Measurements from ENCODE around the gene CIZ1. TPM values are rescaled to one million over a fixed set of nuclear protein-coding genes. Genes with fewer than 3 reads are reported as not detected.

Gene CIZ1
- total and polyA plus RNA-seq, 10 of the 15 experiments (the other 5 are each of a cell fraction or from before 2014, with no cell fraction given), result 1.8 to 91.6 (median 35.4) TPM

DNA sequence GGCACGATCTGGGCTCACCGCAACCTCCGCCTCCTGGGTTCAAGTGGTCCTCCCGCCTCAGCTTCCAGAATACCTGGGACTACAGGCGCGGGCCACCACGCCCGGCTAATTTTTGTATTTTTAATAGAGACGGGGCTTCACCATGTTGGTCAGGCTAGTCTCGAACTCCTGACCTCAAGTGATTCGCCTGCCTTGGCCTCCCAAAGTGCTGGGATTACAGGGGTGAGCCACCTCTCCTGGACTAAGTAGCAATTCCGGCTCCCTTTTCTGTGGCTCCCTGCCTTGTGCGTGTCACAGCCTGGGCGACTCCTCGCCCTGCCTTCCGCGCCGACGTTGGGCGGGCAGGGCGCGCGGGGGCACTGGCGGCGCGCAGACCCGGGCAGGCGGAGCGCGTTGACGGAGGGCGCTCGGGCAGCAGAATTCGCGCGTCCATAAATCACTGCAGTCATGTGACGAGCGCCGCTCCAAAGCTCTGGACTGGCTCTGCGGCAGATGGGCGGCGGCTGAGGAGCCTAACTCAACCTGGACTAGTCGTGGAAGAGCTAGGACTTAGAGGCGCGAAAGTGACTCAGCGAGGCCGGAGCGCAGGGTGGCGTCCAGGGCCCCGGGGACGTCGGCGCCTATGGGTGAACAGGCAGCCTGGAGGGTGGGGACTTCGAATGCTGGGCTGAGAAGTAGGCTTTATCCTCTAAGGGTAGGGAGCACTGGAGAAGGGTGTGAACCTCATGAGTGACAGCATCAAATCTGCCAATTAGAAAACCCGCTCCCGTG lies 1.4 kb upstream of the CIZ1 start:
- H3K9me3 ChIP-seq (replicated peaks; ENCODE audit: control insufficient read depth, insufficient read depth, low read length), result no peaks in the 10 kb centered on the region
- no peak overlapping the region for H2AFZ ChIP-seq (ENCODE audit: control insufficient read depth, low read depth, low read length)
- in situ Hi-C loops (cut with MboI) (no loop called here), intact Hi-C loops (cut with micrococcal nuclease; ENCODE audit: unreplicated experiment) (no loop called here)
- H3K27me3 ChIP-seq (replicated peaks in 1 of 2; ENCODE audit: control insufficient read depth in 2 of 2, insufficient read depth in 2 of 2, low read length in 1 of 2), result no peaks in the 10 kb centered on the region
- H3K4me1 ChIP-seq (ENCODE audit: control insufficient read depth, insufficient read depth, low read length), result peaks cover 8% of the 10 kb centered on the region
- H3K27ac ChIP-seq (ENCODE audit: control insufficient read depth, insufficient read depth), result no peak overlapping the region
- no peak overlapping the region for H3K4me3 ChIP-seq
- CTCF ChIA-PET, result no interaction called here
- no peak overlapping the region for H3K9ac ChIP-seq (ENCODE audit: control insufficient read depth, insufficient read depth, low read length)
- SMC1A ChIA-PET (ENCODE audit: uncharacterized antibody, unreplicated experiment), result no interaction called here
- POLR2A ChIA-PET, result interaction anchor here (0.6 kb wide), 1 partner anchor 100 kb away, joined by 3 read pairs; no protein-coding TSS in a partner anchor
- FAIRE-seq (no peak), DNase-seq (ENCODE audit: low read depth, low spot score) (no peak), ATAC-seq (no peak)
- 89% methylated on average over 40 of the region's 56 CpGs for WGBS (ENCODE audit: insufficient coverage, insufficient replicate concordance, low lambda C conversion rate, missing lambda C conversion rate)
- TF ChIP-seq POU2F2 (IDR thresholded peaks at IDR 0.05; ENCODE audit: borderline replicate concordance, low read depth, low read length), result no peak
- TF ChIP-seq, protein P1, sequence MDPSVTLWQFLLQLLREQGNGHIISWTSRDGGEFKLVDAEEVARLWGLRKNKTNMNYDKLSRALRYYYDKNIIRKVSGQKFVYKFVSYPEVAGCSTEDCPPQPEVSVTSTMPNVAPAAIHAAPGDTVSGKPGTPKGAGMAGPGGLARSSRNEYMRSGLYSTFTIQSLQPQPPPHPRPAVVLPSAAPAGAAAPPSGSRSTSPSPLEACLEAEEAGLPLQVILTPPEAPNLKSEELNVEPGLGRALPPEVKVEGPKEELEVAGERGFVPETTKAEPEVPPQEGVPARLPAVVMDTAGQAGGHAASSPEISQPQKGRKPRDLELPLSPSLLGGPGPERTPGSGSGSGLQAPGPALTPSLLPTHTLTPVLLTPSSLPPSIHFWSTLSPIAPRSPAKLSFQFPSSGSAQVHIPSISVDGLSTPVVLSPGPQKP (IDR thresholded peaks at IDR 0.05; ENCODE audit: low read depth, low read length), result no peak
- no peak for TF ChIP-seq TAF1 (IDR thresholded peaks at IDR 0.05; ENCODE audit: borderline replicate concordance, low read depth, low read length)
- TF ChIP-seq PAX5 (IDR thresholded peaks at IDR 0.05; ENCODE audit: borderline replicate concordance, low read depth, low read length), result no peak
- TF ChIP-seq NRF1 (conservative IDR thresholded peaks at IDR 0.05; ENCODE audit: low read depth, low read length), result no peak
- TF ChIP-seq RAD51 (IDR thresholded peaks at IDR 0.05), result no peak
- TF ChIP-seq HDGF (IDR thresholded peaks at IDR 0.05), result no peak
- TF ChIP-seq, protein P2, sequence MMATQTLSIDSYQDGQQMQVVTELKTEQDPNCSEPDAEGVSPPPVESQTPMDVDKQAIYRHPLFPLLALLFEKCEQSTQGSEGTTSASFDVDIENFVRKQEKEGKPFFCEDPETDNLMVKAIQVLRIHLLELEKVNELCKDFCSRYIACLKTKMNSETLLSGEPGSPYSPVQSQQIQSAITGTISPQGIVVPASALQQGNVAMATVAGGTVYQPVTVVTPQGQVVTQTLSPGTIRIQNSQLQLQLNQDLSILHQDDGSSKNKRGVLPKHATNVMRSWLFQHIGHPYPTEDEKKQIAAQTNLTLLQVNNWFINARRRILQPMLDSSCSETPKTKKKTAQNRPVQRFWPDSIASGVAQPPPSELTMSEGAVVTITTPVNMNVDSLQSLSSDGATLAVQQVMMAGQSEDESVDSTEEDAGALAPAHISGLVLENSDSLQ (IDR thresholded peaks at IDR 0.05), result peak; percentile 52; the same call in 1 of the 2 replicates
- TF ChIP-seq, protein P3, sequence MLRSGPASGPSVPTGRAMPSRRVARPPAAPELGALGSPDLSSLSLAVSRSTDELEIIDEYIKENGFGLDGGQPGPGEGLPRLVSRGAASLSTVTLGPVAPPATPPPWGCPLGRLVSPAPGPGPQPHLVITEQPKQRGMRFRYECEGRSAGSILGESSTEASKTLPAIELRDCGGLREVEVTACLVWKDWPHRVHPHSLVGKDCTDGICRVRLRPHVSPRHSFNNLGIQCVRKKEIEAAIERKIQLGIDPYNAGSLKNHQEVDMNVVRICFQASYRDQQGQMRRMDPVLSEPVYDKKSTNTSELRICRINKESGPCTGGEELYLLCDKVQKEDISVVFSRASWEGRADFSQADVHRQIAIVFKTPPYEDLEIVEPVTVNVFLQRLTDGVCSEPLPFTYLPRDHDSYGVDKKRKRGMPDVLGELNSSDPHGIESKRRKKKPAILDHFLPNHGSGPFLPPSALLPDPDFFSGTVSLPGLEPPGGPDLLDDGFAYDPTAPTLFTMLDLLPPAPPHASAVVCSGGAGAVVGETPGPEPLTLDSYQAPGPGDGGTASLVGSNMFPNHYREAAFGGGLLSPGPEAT (IDR thresholded peaks at IDR 0.05; ENCODE audit: low read depth), result no peak
- no TSS peak for BruUV-seq (replicated peaks)
- H3K36me3 ChIP-seq (ENCODE audit: control insufficient read depth in 2 of 2, insufficient read depth in 2 of 2, low read length in 1 of 2), result no peaks in the 10 kb centered on the region; a peak in 1 of 4 replicates
- no peak overlapping the region for H3K4me2 ChIP-seq (ENCODE audit: control insufficient read depth, insufficient read depth)
- RAD21 ChIA-PET (ENCODE audit: unreplicated experiment), result no interaction called here
- peaks cover 3% of the 10 kb centered on the region; the same call in 1 of the 2 replicates for H3K79me2 ChIP-seq (ENCODE audit: control insufficient read depth, insufficient read depth, low read length)
- no peaks in the 10 kb centered on the region for H4K20me1 ChIP-seq (ENCODE audit: control insufficient read depth, insufficient read depth)
